Rectal smooth muscle tissue (tissue), 1 donor: ENCODE data around the gene XYLT1.
"Not testable (repeated sequence)": the region's sequence is repeated elsewhere in the genome, so short reads cannot be mapped to it uniquely, and the experiment has no call there.

Experiments
- H3K27ac ChIP-seq: one replicate; pipeline ENCODE4 v1.7.0; 2013; ENCODE audit warnings: low read depth, low read length, inconsistent platforms
- H3K27me3 ChIP-seq: one replicate; pipeline ENCODE4 v1.7.0; 2013; ENCODE audit warnings: low read length; ENCODE audit not compliant: control insufficient read depth, insufficient read depth
- H3K36me3 ChIP-seq: one replicate; pipeline ENCODE4 v1.7.0; 2013; ENCODE audit warnings: low read length; ENCODE audit not compliant: control insufficient read depth, insufficient read depth
- H3K4me1 ChIP-seq: one replicate; pipeline ENCODE4 v1.7.0; 2013; ENCODE audit warnings: low read length; ENCODE audit not compliant: control insufficient read depth, insufficient read depth
- H3K4me3 ChIP-seq: one replicate; pipeline ENCODE4 v1.7.0; 2013; ENCODE audit warnings: low read length
- H3K9ac ChIP-seq: one replicate; pipeline ENCODE4 v1.7.0; 2013; ENCODE audit warnings: low read length

Gene XYLT1

GRCh38 chr16:17347624-17348023 lies 123.1 kb downstream of the XYLT1 start:
- Histone ChIP-seq H3K4me3 (no peak overlapping the region), H3K36me3 (no peaks in the 10 kb centered on the region), H3K4me1 (peaks cover 23% of the 10 kb centered on the region), H3K9ac (no peak overlapping the region), H3K27ac (no peak overlapping the region), H3K27me3 (no peaks in the 10 kb centered on the region)

- H3K27ac ChIP-seq: peak overlapping the region; percentile 90
- no peaks in the 10 kb centered on the region for H3K27me3 ChIP-seq
- H3K4me1 ChIP-seq: peaks cover 23% of the 10 kb centered on the region
- no peak overlapping the region for H3K4me3 ChIP-seq
- no peak overlapping the region for H3K9ac ChIP-seq
- H3K36me3 ChIP-seq: no peaks in the 10 kb centered on the region
These were observed 123.9 kb downstream of the XYLT1 start for GRCh38 chr16:17346621-17347569.

GRCh38 chr16:17345043-17345442 lies 125.7 kb downstream of the XYLT1 start:
- peak overlapping the region; percentile 90 for H3K27ac ChIP-seq
- H3K27me3 ChIP-seq: no peaks in the 10 kb centered on the region
- no peaks in the 10 kb centered on the region for H3K36me3 ChIP-seq
- H3K9ac ChIP-seq: no peak overlapping the region
- no peak overlapping the region for H3K4me3 ChIP-seq
- peaks cover 24% of the 10 kb centered on the region for H3K4me1 ChIP-seq

- peak overlapping the region; percentile 74 for H3K27ac ChIP-seq
- no peaks in the 10 kb centered on the region for H3K27me3 ChIP-seq
- no peak overlapping the region for H3K9ac ChIP-seq
- H3K4me1 ChIP-seq: peaks cover 24% of the 10 kb centered on the region
- H3K4me3 ChIP-seq: no peak overlapping the region
- no peaks in the 10 kb centered on the region for H3K36me3 ChIP-seq
These were observed 127.0 kb downstream of the XYLT1 start for GRCh38 chr16:17343728-17344127.

GRCh38 chr16:17343028-17343427 lies 127.7 kb downstream of the XYLT1 start:
- H3K9ac ChIP-seq: no peak overlapping the region
- no peak overlapping the region for H3K4me3 ChIP-seq
- no peaks in the 10 kb centered on the region for H3K36me3 ChIP-seq
- peaks cover 24% of the 10 kb centered on the region for H3K4me1 ChIP-seq
- no peaks in the 10 kb centered on the region for H3K27me3 ChIP-seq
- H3K27ac ChIP-seq: peak overlapping the region; percentile 74

GRCh38 chr16:17342031-17342430 lies 128.7 kb downstream of the XYLT1 start:
- H3K27ac ChIP-seq: peak overlapping the region; percentile 52
- no peak overlapping the region for H3K4me3 ChIP-seq
- H3K4me1 ChIP-seq: peaks cover 19% of the 10 kb centered on the region

GRCh38 chr16:17340804-17341203 lies 130.0 kb downstream of the XYLT1 start:
- peaks cover 14% of the 10 kb centered on the region for H3K4me1 ChIP-seq
- peak overlapping the region; percentile 89 for H3K27ac ChIP-seq
- H3K27me3 ChIP-seq: no peaks in the 10 kb centered on the region
- no peaks in the 10 kb centered on the region for H3K36me3 ChIP-seq
- no peak overlapping the region for H3K4me3 ChIP-seq
- no peak overlapping the region for H3K9ac ChIP-seq

More at GRCh38 chr16:17342031-17342430, 128.7 kb downstream of the XYLT1 start:
- Histone ChIP-seq H3K27me3 (no peaks in the 10 kb centered on the region), H3K36me3 (no peaks in the 10 kb centered on the region), H3K9ac (no peak overlapping the region)

- Histone ChIP-seq H3K9ac (no peak overlapping the region), H3K27me3 (no peaks in the 10 kb centered on the region), H3K27ac (peak overlapping the region; percentile 89), H3K4me3 (no peak overlapping the region), H3K4me1 (peaks cover 9% of the 10 kb centered on the region), H3K36me3 (no peaks in the 10 kb centered on the region)
These were observed 130.8 kb downstream of the XYLT1 start for GRCh38 chr16:17339764-17340541.

GRCh38 chr16:17338244-17338643 lies 132.5 kb downstream of the XYLT1 start:
- H3K27ac ChIP-seq: peak overlapping the region; percentile 21
- no peaks in the 10 kb centered on the region for H3K36me3 ChIP-seq
- H3K4me1 ChIP-seq: peaks cover 10% of the 10 kb centered on the region
- H3K4me3 ChIP-seq: no peak overlapping the region
- no peak overlapping the region for H3K9ac ChIP-seq
- H3K27me3 ChIP-seq: no peaks in the 10 kb centered on the region

- H3K4me1 ChIP-seq: peaks cover 10% of the 10 kb centered on the region
- peak overlapping the region; percentile 60 for H3K27ac ChIP-seq
- H3K4me3 ChIP-seq: no peak overlapping the region
- H3K36me3 ChIP-seq: no peaks in the 10 kb centered on the region
- H3K27me3 ChIP-seq: no peaks in the 10 kb centered on the region
- no peak overlapping the region for H3K9ac ChIP-seq
These were observed 134.2 kb downstream of the XYLT1 start for GRCh38 chr16:17336530-17336900.

- H3K4me1 ChIP-seq: peaks cover 10% of the 10 kb centered on the region
- no peak overlapping the region for H3K9ac ChIP-seq
- H3K36me3 ChIP-seq: no peaks in the 10 kb centered on the region
- no peak overlapping the region for H3K4me3 ChIP-seq
- peak overlapping the region; percentile 60 for H3K27ac ChIP-seq
- no peaks in the 10 kb centered on the region for H3K27me3 ChIP-seq
These were observed 134.8 kb downstream of the XYLT1 start for GRCh38 chr16:17335826-17336529.

GRCh38 chr16:17335406-17335805 lies 135.4 kb downstream of the XYLT1 start:
- not testable (repeated sequence) for H3K36me3 ChIP-seq, H3K4me1 ChIP-seq, H3K4me3 ChIP-seq, H3K27me3 ChIP-seq, H3K27ac ChIP-seq, H3K9ac ChIP-seq
